ENCODE results near the gene BCL2.
"Not testable (repeated sequence)": the region's sequence is repeated elsewhere in the genome, so short reads cannot be mapped to it uniquely, and the experiment has no call there.

Gene BCL2

DNA sequence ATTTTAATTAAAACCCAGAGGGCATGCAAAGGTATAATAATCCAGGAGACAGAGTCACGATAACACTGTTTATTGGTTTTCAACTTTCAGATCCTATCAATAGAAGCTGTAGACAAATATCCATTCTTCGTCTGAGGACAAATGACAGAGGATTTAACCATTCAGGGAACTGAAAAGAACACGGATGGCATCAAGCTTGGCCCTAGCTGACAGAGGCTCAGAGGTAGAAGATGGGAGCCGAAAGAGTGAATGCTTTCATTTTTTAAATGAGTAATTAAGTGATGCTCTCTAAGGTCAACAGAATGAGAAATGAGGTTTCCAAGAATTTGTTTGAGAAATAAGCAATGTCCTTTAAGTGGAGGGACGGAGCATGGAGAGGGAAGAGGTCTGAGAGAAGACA is 62.1 kb downstream of the BCL2 start:
- DNase-seq, result no peak

DNA sequence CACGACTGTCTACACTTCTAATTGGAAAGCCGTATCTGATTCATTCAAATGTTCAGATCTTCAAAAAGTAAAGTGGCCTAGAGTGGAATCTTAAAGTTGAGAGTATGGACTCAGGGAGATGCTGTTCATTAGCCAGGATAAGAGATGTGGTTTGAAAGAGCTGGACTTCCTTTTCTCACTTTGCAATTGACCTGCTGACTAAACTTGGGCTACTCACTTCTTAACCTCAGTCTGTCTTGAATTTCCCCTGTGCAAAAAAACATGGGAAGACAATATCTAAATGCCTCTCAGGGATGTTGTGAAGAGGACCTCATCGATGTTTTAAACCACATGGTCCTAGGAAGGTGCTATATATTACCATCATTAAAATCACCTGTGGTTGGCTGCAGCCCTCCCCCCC is 64.1 kb downstream of the BCL2 start:
- DNase-seq, result no peak

DNA sequence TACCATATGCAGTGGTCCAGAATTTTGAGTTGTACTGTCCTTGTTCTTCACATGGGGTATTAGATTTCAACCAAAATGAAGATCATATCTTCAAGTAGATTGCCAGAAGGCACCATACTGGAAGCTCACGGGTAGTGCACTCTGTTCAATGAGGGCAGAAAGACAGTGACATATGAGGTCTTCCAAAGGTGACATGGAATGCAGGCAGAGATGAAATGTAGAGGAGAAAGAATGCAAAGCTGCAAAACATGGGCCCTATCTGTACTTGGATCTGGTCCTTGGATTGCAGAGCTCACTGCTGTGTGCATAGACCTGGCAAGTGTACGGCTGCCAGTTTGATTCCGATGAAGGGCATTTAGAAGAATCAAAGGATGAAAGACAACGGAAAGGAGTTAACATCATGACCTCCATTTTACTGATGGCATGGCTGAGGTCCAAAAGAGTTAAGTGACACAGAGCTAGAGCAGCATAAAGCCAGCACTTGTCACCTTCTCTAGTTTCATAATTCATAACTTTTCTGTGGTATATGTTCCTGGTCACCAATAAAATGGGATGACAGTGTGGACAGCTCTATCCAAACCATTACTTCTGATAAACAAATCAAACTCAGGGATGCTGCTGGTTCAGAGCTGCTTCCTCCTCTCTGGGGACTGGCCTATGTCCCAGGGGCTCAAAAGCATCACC is 64.7 kb downstream of the BCL2 start:
- no peak for DNase-seq

DNA sequence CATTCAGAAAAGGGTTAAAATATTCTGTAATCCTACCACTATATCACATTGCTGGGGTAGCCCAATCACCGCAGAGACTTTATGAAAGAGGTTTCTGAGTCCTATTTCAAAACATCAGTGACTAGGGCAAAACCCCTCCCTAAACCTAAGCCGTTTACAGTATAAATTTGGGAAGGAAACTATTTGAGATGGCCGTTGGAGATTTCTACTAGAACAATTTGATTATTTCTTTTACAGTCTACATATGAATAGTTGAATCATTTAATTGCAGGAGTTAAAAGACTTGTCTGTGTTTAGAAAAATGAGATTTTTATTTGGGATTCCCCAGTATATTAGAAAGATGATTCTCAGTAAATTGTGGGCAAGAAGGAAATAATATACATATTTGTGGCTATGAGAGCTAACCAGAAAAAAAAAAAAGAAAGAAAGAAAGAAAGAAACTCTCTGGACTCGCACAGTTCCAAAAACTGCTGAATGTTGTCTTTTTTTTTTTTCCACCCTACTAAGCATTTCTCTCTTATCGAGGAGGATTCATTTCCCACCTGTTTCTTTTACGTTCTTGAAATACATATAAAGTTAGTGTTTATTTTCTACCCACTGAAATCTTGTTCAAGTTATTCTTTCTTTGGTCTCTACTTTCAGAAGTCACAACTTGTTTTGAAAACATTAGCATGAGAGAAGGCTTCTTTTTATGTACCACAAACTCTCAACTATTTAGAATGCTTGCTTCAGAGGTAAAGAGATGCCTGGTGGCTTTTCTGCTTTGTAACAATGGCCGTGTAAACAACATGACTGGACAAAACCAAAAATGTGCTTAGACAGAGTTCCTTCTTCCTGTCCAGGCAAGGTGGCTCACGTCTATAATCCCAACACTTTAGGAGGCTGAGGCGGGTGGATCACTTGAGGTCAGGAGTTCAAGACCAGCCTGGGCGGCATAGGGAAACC is 65.9 kb downstream of the BCL2 start:
- DNase-seq, result no peak

DNA sequence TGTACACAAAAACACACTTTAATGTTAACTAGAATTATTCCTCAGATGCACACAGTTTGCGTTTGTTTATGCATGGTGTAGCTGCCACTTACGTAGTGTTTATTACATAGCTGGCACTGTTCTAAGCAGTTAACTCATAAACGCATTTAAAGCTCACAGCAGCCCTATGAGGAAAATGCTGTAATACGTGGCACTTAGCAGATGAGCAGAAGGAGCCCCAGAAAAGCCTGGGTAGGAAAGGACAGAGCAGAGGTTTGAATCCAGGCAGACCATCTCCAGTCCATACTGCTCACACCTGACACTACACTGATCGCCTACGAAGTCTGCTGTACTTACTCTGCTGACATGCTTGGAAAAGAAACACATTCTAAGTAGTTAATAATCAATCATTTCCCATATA is 66.6 kb downstream of the BCL2 start:
- no peak for DNase-seq

DNA sequence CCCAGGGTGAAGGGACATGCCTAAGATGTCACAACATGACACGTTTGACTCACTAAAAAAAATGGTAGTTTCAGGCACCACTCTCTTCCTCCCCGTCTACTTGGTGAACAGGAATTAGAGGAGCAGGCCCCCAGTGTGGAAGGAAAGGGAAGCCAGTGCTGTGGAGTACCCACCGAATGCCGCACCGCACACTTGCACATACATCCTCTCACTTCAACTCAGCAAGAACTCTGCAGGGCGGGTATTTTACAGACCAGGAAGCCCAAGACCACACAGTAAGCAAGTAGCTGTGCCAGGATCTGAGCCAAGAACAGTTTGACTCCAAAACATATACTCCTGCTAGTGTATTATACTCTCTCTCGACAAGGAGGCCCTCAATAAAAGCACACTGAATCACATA is 69.8 kb downstream of the BCL2 start:
- DNase-seq, result no peak

DNA sequence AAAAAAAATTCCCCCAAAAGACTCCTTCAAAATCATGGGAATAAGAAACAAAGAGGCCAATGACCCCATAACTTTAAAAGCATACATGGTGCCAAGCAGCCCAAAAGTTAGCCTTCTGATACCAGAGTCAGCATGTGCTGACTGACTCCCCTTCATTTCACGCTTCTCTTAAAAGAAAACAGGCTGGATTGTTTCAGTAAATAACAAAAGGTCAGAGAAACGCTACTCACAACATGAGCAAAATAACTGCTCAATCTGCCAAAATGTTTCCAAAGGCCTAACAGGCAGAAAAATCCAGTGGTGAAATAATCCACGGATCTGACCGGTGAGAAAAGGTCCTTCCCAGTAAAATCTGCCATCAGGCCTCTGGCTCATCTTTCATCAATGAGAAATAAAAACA is 71.6 kb downstream of the BCL2 start:
- DNase-seq, result no peak

DNA sequence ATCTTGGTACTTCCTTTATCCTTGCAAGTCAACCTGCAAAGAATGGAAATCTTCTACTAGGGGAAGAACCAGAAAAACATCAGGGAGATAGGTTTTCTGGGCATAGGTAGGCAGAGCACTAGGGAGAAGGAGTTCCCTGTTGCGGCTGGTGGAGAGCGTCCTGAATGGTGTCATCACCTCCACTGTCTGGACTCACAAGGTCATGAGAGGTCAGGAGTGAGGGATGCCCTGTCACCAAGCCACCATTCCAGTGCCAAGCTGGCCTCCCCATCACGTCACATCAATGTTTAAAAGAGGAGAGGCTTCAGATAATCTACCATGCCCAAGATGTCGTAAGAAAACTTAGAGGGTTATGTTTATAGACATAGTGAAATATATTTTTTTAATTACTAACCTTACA is 72.1 kb downstream of the BCL2 start:
- DNase-seq, result no peak

DNA sequence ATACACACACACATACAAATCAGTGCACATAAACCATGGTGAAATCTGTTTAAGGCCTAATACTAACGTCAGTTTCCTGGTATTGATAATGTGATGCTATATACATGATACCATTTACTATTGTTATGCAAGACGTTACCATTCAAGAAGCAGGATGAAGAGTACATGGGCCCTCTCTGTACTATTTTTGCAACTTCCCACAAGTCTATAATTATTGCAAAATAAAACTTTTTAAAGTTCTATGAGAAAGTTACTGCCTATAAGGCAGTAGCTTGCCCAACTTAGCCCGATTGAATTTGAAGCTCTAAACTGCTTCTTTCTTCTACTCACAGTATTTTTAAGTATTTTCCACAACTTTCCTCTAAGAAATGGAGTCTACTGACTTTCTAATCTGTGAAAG is 74.0 kb downstream of the BCL2 start:
- DNase-seq, result no peak

DNA sequence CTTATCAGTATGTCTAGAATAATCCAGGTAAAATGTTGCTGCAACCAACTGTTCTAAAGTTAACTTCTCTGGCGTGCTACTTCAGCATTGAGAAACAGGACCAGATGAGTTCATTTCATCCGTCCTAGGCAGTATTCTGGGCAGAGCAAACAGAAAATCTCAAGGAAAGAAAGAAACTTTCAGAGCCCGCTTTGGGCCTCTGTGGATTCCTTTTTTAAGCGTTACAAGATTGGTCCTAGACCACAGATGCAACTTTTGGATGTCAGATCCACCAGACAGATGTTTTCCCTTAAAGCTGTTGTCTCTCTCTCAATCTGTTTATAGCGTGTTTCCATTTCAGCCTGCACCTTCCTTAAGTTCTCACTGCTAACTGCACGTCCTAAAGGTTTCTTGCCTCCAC is 75.0 kb downstream of the BCL2 start:
- no peak for DNase-seq

DNA sequence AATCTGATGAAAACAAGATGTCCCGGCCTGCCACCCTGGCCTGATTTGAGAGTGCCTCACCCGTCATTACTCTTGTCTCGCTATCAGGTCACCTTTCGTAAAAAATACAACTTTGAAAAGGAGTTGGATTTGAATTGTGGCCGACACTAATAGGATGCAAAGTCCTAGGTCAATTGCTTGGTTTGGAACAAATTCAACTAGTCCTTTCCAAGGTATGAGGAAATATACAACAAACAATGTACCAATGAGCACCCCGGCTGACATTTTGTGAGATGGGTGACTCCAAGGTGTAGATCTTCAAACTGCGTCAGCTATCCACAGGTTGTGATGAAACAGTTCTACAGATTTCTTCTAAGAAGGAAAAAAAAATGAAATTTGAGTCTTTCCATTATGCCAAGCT is 77.8 kb downstream of the BCL2 start:
- DNase-seq, result no peak

DNA sequence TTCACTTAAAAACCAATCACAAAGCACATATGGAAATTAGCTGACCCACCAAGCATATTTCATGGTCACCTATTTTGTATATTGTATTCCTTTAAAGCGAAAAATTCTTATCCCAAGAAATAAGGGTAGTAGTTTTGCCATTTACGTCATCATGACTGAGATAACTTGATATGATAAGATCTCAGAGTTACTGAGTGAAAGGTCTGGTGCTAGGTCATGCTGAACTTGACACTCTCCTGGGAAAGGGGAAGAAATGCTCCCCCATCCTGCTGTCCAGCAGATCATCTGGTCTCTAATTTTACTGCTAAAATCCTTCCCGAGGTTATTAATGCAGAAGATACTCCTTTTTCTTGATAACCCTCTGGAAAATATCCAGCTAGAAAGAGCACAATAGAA is 78.3 kb downstream of the BCL2 start:
- DNase-seq, result no peak

DNA sequence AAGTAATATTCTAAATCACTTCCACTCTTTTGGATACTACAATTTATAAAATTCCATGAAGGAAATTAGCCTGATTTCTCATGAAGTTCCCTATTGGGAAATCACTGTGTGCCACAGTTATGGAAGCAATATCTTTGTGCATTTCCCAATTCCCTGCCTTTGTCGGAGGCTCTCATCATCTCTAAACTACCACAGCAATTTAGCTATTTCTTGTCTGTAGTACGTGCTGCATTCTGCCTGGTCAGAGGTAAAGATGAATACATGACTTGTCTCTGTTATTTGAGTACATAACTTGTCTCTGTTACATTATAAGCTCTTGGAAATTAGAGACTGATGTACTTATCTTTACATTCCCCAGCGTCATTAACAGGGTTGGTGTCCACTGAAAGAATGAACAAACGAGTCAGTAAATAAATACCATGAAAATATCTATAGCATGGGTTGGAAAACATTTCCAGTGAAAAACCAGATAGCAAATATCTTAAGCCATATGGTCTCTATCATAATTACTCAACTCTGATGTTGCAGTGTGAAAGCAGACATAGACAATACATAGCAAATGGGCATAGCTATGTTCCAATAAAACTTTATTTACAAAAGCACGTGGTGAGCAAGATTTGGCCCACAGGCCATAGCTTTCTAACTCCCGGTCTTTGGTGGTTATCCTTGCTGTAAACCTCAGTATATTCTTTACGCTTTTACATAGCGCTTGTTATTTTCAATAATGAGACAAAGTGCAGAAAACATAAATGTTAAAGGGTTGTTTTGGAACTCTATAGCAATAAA is 78.8 kb downstream of the BCL2 start:
- no peak for DNase-seq

DNA sequence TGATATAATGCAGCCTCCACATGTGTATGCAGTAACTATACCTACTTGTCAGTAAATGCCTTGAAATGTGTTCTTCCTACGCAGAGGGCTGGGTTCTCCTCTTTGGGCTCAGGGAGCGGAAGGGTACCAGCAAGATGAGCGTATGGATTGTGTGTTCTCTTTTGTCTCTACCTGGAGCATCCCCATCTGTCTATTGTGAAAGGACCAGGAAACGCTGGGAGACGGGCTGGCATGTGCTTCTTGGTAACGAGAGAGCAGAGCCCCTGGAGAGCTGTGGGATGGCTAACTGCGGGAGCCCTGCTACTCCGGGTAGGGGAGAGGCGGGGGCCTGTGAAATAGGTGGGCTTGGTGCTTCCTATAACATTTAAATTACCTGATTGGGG is 80.9 kb downstream of the BCL2 start:
- no peak for DNase-seq

DNA sequence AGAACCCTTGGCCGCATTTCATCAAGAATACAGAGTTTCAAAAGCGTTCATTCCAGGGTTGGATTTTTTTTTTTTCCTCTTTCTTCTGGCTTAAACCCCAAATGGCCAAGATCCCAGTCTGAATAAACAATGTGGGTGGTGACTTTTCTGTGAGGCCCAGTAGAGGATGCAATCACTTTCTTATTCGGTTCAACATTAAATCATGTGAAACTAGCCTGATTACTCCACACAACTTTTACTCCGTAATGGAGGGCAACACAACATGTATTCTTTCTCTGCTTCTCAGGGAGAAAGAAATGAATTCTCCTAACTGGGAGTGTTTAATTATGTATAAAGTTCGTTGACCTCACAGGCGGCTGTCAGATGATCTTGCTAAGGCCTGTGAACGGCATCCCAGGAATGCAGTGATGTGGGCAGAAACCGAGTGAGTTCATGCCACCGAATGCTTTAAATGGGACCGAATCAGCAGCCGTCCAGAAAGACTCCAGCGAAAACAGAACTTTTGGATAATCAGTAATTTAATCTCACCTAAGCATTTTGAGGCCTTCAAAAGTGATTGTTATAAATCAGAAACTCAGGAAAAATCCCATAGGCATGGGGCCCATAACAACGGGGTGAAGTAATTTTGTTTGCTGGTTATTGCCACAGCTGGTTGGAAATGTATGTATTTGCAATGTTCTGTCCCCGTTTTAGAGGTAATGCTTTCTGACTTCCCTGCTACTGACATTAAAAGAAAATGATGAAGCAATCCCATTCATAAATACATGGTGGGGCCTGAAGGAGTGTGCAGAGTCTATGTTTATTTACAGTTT is 81.5 kb downstream of the BCL2 start:
- no peak for DNase-seq

DNA sequence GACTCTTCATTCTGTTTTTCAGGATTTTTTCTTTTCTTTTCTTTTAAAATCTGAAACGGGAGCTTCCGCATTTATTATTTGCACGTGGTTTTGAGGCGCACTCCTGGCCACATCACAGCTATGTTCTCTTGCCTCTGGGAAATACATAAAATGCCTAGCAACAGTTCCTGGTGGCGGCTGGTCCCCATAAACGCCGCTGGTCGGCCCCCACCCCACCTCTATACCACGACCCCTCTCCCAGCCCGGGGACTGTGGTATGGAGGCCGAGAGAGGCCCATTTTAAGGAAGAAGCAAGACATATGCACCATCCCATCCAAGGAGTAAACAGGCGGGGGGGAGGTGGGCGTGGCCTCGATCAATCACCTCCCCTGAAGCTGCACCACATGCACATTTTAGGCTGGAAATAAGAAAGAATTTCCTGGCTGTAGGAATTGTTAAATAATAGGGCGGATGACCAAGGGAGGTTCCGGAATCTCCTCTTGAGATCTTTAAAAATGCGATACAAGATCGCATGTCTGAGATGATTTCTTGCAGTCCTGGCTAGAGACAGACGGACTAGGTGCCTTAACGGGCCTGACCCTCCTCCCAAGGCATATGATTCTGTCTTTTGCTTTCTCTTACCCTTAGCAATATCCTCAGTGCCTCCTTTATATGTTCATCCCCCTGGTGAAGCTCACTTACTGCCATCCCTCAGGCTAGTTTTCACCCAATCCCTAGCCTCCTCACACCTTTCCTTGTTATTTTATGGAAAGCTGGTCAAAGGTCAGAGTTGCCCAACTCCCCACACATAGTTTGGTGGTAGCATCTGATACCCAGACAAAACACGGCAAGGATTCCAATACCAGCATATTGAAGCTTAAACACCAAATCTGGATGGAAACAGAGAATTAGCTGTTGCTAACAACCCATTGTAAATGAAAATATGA is 82.4 kb downstream of the BCL2 start:
- DNase-seq, result no peak

DNA sequence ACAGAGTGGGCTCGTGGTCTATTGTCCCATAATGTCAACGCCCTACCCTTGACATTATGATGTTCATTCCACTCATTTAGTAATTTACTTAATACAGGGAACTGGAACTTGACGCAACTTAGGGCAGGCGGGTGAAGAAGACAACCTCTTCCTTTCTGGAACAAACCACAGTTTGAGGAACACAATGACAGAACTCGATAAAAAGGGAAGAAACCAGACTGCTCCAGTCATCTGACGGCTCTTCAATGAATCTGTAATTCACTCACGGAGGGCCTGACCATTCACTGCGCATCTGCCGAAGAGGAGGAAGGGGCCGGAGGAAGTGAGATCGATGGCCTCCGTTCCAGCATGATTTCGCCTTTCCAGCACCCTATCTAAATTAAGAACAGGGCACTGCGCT is 83.2 kb downstream of the BCL2 start:
- DNase-seq, result no peak

DNA sequence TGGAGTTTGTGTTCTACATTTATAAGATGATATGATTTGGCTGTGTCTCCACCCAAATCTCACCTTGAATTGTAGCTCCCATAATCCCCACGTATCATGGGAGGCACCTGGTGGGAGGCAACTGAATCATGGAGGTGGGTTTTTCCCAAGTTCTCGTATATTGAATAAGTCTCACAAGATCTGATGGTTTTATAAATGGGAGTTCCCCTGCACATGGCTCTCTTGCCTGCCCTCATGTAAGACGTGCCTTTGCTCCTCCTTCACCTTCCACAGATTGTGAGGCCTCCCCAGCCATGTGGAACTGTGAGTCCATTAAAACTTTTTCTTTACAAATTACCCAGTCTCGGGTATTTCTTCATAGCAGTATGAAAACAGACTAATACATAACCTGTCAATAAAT is 83.6 kb downstream of the BCL2 start:
- DNase-seq, result not testable (repeated sequence)

DNA sequence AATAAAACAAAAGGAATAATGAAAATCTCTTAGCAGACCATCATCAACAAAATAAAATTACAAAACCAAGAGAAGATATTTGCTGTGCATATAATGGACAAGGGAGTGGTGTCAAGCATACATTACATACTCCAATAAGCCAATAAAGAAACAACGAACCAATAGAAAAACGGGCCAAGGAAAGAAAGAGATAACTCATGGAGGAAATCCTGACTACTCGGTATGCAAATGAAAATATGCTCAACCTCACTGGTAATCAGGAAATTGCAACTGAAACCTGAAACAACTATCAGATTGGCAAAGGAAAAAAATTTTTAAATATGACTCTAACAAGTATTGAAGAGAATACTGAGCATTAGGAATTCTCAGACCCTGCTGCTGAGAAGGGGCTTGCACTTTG is 84.7 kb downstream of the BCL2 start:
- no peak for DNase-seq

DNA sequence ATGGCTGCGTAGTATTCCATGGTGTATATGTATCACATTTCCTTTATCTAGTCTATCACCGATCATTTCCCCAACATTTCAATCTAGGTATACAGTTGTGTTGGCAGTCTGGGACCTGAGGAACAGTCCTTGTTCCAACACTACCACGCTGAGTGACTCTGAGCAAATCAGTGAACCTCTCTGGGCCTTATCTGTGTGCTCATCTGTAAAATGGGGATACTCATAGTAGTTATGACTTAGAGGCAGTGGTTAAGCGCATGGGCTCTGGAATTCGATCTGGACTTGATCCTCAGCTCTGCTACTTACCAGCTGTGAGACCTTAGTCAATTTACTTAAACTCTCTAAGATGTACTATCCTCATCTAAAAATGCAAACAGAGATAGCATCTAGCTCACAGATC is 85.1 kb downstream of the BCL2 start:
- no peak for DNase-seq

DNA sequence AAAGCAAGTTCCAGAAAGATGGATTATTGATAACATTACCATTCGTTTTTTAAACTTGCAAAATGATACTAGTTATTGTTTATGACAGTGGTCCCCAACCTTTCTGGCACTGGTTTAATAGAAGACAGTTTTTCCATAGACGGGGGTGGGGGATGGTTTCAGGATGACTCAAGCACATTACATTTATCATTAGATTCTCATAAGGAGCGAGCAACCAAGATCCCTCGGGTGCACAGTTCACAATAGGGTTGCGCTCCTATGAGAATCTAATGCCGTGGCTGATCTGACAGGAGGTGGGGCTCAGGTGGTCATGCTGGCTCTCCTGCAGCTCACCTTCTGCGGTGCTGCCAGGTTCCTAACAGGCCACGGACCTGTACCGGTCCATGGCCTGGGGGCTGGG is 86.2 kb downstream of the BCL2 start:
- DNase-seq, result no peak

DNA sequence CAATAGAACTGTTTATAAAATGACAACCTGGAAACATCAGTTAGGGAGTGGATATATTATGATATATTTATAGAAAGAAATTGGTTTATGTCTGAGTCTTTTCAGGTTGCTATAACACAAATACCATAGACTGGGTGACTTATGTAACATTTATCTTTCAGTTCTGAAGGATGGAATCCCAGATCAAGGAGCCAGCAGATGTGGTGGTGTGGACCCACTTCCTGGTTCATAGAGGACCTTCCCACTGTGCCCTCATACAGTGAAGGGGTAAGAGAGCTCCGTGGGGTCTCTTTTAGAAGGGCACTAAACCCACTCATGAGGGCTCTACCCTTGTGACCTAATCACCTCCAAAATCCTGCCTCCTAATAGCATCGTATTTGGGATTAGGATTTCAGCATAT is 86.7 kb downstream of the BCL2 start:
- DNase-seq, result no peak

All from activated CD4-positive, CD25-positive, alpha-beta regulatory T cell (primary cell).